K562 (cell line): ENCODE data around the gene SRRM5. TPM values are rescaled to one million over a fixed set of nuclear protein-coding genes. Genes with fewer than 3 reads are reported as not detected.

Source experiments
- CHCHD3 ChIP-seq: fragments of 250-450 bp; sonication (Bioruptor Pico); IDR thresholded peaks from 2 replicates; pipeline ENCODE4 v2.1.2; 2022; ENCODE audit warnings: mild to moderate bottlenecking
- DNMT1 ChIP-seq: fragments of 450-650 bp; IDR thresholded peaks from 2 replicates; pipeline ENCODE4 v1.6.1; 2016; ENCODE audit warnings: antibody characterized with exemption, mild to moderate bottlenecking
- HMG20B ChIP-seq: fragments of 250-450 bp; sonication (Bioruptor Pico); IDR thresholded peaks from 2 replicates; pipeline ENCODE4 v1.5.0; 2021; ENCODE audit warnings: mild to moderate bottlenecking
- HMGN3 ChIP-seq: IDR thresholded peaks from 2 replicates; pipeline ENCODE4 v1.6.1; 2011; ENCODE audit warnings: borderline replicate concordance, low read depth, mild to moderate bottlenecking, mixed read lengths, low read length; ENCODE audit not compliant: insufficient read length; ENCODE audit errors: extremely low read depth
- MYNN ChIP-seq, 2 experiments: sonication (generic); formaldehyde crosslinking in 1 of 2; IDR thresholded peaks; 2 replicates each; pipeline versions ENCODE4 v1.5.0 to v1.6.1; 2016 to 2020; ENCODE audit warnings: antibody characterized with exemption in 1 of 2, missing genetic modification reagents in 1 of 2
- STAT5A ChIP-seq: IDR thresholded peaks from 2 replicates; pipeline ENCODE4 v1.6.1; 2012; ENCODE audit warnings: low read length, inconsistent platforms, borderline replicate concordance
- TARDBP ChIP-seq: fragments of 450-650 bp; IDR thresholded peaks from 2 replicates; pipeline ENCODE4 v1.6.1; 2016
- TEAD2 ChIP-seq: fragments of 450-650 bp; IDR thresholded peaks from 2 replicates; pipeline ENCODE4 v1.6.1; 2016; ENCODE audit warnings: missing genetic modification characterization, control low read depth, missing compliant biosample characterization
- ZNF197 ChIP-seq: fragments of 200-800 bp; sonication (Bioruptor generic); IDR thresholded peaks from 2 replicates; pipeline ENCODE4 v1.6.1; 2016; ENCODE audit warnings: low read depth, missing genetic modification characterization, missing compliant biosample characterization
- ZNF431 ChIP-seq: sonication (generic); formaldehyde crosslinking; IDR thresholded peaks from 2 replicates; pipeline ENCODE4 v1.8.0; 2022; ENCODE audit warnings: mild to moderate bottlenecking, missing genetic modification reagents
- ZNF584 ChIP-seq: fragments of 200-800 bp; sonication (Bioruptor generic); IDR thresholded peaks from 2 replicates; pipeline ENCODE4 v1.6.1; 2016; ENCODE audit warnings: low read depth, mild to moderate bottlenecking, missing genetic modification characterization, missing compliant biosample characterization
- ZNF707 ChIP-seq: fragments of 250-450 bp; sonication (Bioruptor Pico); conservative IDR thresholded peaks from 2 replicates; pipeline ENCODE4 v1.8.0; 2022; ENCODE audit warnings: inconsistent platforms, mild to moderate bottlenecking, moderate library complexity
- ZNF764 ChIP-seq: fragments of 250-450 bp; sonication (Bioruptor Pico); IDR thresholded peaks from 2 replicates; pipeline ENCODE4 v1.4.0; 2020; ENCODE audit warnings: low read depth, mild to moderate bottlenecking, moderate library complexity
- ZNF766 ChIP-seq: fragments of 200-800 bp; sonication (Bioruptor generic); conservative IDR thresholded peaks from 2 replicates; pipeline ENCODE4 v1.6.1; 2016; ENCODE audit warnings: missing genetic modification characterization, missing compliant biosample characterization
- polyA plus RNA-seq, 8 experiments: library from polyadenylated mRNA; depleted of rRNA in 4 of 8; stranded (reverse) in 5 of 8; unstranded in 3 of 8; fragments of >200 nt; fragmentation: Nextera tagmentation in 2 of 8; fragmentation: Illumina TruSeq in 1 of 8; extraction: Ambion mirVana in 2 of 8; extraction: Trizol in 1 of 8; gene quantifications; 2 replicates each; pipeline versions ENCODE4 v1.2.1 to v1.2.3, GENCODE V29; 2011 to 2014; ENCODE audit warnings: inconsistent platforms in 1 of 8, missing spikeins in 1 of 8
- total RNA-seq, 7 experiments: library from RNA; depleted of rRNA in 6 of 7; stranded (reverse); fragments of >200 nt in 6 of 7; fragmentation: Illumina TruSeq in 2 of 7; extraction: Trizol in 2 of 7; gene quantifications; 2 replicates each; pipeline versions ENCODE4 v1.2.1 to v1.2.3, GENCODE V29; 2011 to 2021; ENCODE audit warnings: low replicate concordance in 1 of 7
- TF ChIP-seq, protein P1 (sequence below): sonication (generic); formaldehyde crosslinking; IDR thresholded peaks from 2 replicates; pipeline ENCODE4 v1.8.0; 2022; ENCODE audit warnings: missing genetic modification reagents, mild to moderate bottlenecking, borderline replicate concordance
- TF ChIP-seq, protein P2 (sequence below): fragments of 200-400 bp; formaldehyde crosslinking; IDR thresholded peaks from 2 replicates; pipeline ENCODE4 v1.6.1; 2017; ENCODE audit warnings: mild to moderate bottlenecking, low read depth, low read length, moderate library complexity
- TF ChIP-seq, protein P3 (sequence below): sonication (generic); formaldehyde crosslinking; IDR thresholded peaks from 2 replicates; pipeline ENCODE4 v1.8.1; 2023; ENCODE audit warnings: mild to moderate bottlenecking, missing genetic modification reagents
- TF ChIP-seq, protein P4 (sequence below): fragments of 450-650 bp; formaldehyde crosslinking; IDR thresholded peaks from 2 replicates; pipeline ENCODE4 v1.4.0; 2022; ENCODE audit warnings: missing genetic modification characterization

SRRM5 gene
- total and polyA plus RNA-seq, 9 of the 15 experiments (the other 6 are each of a cell fraction or from before 2014, with no cell fraction given), result 0.09 to 0.45 (median 0.18) TPM; not detected in 2

DNA sequence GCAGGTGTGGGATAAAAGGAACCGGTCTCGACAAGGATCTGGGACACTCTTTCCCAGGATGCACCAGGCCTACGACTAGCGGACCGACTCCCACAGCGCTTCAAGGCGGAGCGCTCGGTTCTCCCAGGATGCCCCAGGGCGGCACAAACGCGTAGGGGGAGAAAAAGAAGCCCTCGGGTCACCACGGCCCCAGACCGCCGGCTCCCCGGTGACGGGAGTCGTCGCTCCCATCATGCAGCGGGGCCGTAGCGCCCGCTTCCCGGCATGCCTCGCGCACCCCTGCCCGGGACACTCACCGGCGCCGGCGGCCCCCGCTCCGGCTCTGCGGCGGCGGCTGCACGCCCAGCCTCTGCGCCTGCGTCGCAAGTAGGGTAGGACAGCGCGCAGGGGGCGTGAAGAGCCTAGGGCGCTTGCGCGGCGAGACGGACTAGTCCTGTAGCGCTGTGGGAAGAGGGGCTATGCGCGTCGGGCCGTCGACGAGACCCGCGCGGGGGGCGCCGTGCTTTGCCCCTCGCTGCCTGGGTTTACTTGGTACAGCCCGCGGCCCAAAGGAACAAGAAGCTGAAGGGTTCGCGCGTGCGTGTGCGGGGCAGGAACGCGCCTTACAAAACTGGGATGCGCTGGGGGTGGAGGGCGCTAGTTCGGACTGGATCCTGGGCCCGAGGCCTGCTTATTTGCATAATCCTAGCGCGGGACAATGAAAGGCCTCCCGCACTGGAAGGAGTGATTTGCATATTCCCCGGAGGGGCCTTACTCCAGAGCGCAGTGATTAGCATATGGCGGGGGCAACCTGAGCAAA lies 7.6 kb downstream of the SRRM5 start, which contains the start of gene ZNF428 (continued):
- TF ChIP-seq DNMT1, result no peak
- TF ChIP-seq, protein P1, sequence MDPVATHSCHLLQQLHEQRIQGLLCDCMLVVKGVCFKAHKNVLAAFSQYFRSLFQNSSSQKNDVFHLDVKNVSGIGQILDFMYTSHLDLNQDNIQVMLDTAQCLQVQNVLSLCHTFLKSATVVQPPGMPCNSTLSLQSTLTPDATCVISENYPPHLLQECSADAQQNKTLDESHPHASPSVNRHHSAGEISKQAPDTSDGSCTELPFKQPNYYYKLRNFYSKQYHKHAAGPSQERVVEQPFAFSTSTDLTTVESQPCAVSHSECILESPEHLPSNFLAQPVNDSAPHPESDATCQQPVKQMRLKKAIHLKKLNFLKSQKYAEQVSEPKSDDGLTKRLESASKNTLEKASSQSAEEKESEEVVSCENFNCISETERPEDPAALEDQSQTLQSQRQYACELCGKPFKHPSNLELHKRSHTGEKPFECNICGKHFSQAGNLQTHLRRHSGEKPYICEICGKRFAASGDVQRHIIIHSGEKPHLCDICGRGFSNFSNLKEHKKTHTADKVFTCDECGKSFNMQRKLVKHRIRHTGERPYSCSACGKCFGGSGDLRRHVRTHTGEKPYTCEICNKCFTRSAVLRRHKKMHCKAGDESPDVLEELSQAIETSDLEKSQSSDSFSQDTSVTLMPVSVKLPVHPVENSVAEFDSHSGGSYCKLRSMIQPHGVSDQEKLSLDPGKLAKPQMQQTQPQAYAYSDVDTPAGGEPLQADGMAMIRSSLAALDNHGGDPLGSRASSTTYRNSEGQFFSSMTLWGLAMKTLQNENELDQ, result no peak
- no peak for TF ChIP-seq STAT5A
- no peak for TF ChIP-seq CHCHD3 (CRISPR knock-in tag)
- no peak for TF ChIP-seq TEAD2 (tag)
- TF ChIP-seq HMGN3, result no peak
- no peak; the same call in 1 of the 2 replicates for TF ChIP-seq ZNF707
- TF ChIP-seq ZNF197 (CRISPR knock-in tag), result peak; percentile 68; the same call in 1 of the 2 replicates
- TF ChIP-seq HMG20B (CRISPR knock-in tag), result no peak
- TF ChIP-seq, protein P2, sequence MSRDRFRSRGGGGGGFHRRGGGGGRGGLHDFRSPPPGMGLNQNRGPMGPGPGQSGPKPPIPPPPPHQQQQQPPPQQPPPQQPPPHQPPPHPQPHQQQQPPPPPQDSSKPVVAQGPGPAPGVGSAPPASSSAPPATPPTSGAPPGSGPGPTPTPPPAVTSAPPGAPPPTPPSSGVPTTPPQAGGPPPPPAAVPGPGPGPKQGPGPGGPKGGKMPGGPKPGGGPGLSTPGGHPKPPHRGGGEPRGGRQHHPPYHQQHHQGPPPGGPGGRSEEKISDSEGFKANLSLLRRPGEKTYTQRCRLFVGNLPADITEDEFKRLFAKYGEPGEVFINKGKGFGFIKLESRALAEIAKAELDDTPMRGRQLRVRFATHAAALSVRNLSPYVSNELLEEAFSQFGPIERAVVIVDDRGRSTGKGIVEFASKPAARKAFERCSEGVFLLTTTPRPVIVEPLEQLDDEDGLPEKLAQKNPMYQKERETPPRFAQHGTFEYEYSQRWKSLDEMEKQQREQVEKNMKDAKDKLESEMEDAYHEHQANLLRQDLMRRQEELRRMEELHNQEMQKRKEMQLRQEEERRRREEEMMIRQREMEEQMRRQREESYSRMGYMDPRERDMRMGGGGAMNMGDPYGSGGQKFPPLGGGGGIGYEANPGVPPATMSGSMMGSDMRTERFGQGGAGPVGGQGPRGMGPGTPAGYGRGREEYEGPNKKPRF, result no peak
- TF ChIP-seq TARDBP, result peak; percentile 12; the same call in 1 of the 2 replicates
- no peak for TF ChIP-seq ZNF431 (CRISPR knock-in tag)
- no peak for TF ChIP-seq ZNF584
- TF ChIP-seq ZNF766, result 0 out of 2 replicates have a peak, but pooled peaks have one; percentile 74
- TF ChIP-seq, protein P3, sequence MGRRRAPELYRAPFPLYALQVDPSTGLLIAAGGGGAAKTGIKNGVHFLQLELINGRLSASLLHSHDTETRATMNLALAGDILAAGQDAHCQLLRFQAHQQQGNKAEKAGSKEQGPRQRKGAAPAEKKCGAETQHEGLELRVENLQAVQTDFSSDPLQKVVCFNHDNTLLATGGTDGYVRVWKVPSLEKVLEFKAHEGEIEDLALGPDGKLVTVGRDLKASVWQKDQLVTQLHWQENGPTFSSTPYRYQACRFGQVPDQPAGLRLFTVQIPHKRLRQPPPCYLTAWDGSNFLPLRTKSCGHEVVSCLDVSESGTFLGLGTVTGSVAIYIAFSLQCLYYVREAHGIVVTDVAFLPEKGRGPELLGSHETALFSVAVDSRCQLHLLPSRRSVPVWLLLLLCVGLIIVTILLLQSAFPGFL, result no peak
- peak; percentile 3; the same call in 1 of the 2 replicates for TF ChIP-seq ZNF764
- TF ChIP-seq, protein P4, sequence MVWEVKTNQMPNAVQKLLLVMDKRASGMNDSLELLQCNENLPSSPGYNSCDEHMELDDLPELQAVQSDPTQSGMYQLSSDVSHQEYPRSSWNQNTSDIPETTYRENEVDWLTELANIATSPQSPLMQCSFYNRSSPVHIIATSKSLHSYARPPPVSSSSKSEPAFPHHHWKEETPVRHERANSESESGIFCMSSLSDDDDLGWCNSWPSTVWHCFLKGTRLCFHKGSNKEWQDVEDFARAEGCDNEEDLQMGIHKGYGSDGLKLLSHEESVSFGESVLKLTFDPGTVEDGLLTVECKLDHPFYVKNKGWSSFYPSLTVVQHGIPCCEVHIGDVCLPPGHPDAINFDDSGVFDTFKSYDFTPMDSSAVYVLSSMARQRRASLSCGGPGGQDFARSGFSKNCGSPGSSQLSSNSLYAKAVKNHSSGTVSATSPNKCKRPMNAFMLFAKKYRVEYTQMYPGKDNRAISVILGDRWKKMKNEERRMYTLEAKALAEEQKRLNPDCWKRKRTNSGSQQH, result no peak
- peak; percentile 81; the same call in 1 of the 2 replicates for TF ChIP-seq MYNN (IDR thresholded peaks at IDR 0.05)
- peak; percentile 72; the same call in 1 of the 2 replicates for TF ChIP-seq MYNN (CRISPR knock-in tag; IDR thresholded peaks at IDR 0.05)
